H1 (cell line): ENCODE results near the gene DDX1. TPM values are rescaled to one million over a fixed set of nuclear protein-coding genes. Genes with fewer than 3 reads are reported as not detected.

Experiments
- CBX5 ChIP-seq: fragments of 300-800, 300-1000 bp; sonication (generic); IDR thresholded peaks from 2 replicates; pipeline ENCODE4 v1.7.1; 2016; ENCODE audit warnings: antibody characterized with exemption, low read length, low read depth
- CTBP2 ChIP-seq: IDR thresholded peaks from 2 replicates; pipeline ENCODE4 v1.7.0; 2011; ENCODE audit warnings: borderline replicate concordance, mild to moderate bottlenecking, moderate library complexity, mixed read lengths, low read length; ENCODE audit not compliant: insufficient read depth, insufficient read length
- MAFK ChIP-seq: IDR thresholded peaks from 2 replicates; pipeline ENCODE4 v1.6.1; 2012; ENCODE audit warnings: low read depth, mild to moderate bottlenecking, improper control_type of control experiment, low read length
- PHF8 ChIP-seq: fragments of 200-600 bp; sonication (generic); conservative IDR thresholded peaks from 2 replicates; pipeline ENCODE4 v1.7.1; 2012; ENCODE audit warnings: low read depth, mild to moderate bottlenecking, inconsistent platforms, low read length, moderate library complexity
- TBP ChIP-seq: IDR thresholded peaks from 2 replicates; pipeline ENCODE4 v1.6.1; 2011; ENCODE audit warnings: low read depth, low read length, improper control_type of control experiment
- TEAD4 ChIP-seq: IDR thresholded peaks from 2 replicates; pipeline ENCODE4 v1.6.1; 2012; ENCODE audit warnings: low read depth, low read length, inconsistent platforms, mixed read lengths
- polyA plus RNA-seq, 7 experiments: library from polyadenylated mRNA; depleted of rRNA in 3 of 7; stranded (reverse) in 5 of 7; unstranded in 2 of 7; fragments of >200 nt in 5 of 7; fragments of 200-250 nt in 2 of 7; gene quantifications; 1 replicate in 5 of 7; 2 replicates in 1 of 7; 4 replicates in 1 of 7; pipeline versions ENCODE4 v1.2.1 to v1.2.3, GENCODE V29; 2011 to 2013; ENCODE audit warnings: missing spikeins in 2 of 7, mixed read lengths in 2 of 7
- total RNA-seq: library from RNA; stranded (reverse); fragmentation: NEBNext Ultra II Directional; extraction: Animal tissue kit (Norgen Biotek cat#: 25700); gene quantifications from 2 replicates; pipeline ENCODE4 v1.2.1, GENCODE V29; 2021
- TF ChIP-seq, protein P1 (sequence below): IDR thresholded peaks from 2 replicates; pipeline ENCODE4 v1.6.1; 2011; ENCODE audit warnings: low read depth, mild to moderate bottlenecking, low read length; ENCODE audit not compliant: insufficient read depth

DDX1 gene
- total and polyA plus RNA-seq, 2 of the 8 experiments (the other 6 are each of a cell fraction or from before 2014, with no cell fraction given) = 51.1 to 161 TPM

DNA sequence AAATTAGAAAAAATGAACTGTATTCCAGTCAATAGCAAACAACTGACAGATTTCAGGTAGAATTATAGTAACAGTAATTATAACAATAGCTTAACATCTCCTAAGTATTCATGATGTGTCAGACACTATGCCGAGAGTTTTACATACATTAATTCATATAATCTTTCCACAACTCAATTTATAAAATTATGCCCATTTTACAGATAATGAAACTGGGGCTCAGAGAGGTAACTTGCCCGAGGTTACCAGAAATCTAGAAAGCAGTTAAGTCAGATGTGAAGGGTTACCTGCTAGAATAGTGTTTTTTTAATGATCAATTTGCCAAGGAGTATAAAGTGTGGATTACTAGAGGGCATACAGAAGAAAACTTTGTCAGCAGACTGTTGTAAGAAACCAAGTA lies 42.7 kb upstream of the DDX1 start (continued):
- TF ChIP-seq, protein P1, sequence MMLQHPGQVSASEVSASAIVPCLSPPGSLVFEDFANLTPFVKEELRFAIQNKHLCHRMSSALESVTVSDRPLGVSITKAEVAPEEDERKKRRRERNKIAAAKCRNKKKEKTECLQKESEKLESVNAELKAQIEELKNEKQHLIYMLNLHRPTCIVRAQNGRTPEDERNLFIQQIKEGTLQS = no peak
- no peak for TF ChIP-seq TBP
- TF ChIP-seq MAFK = no peak
- TF ChIP-seq TEAD4 = no peak
- no peak for TF ChIP-seq PHF8
- no peak for TF ChIP-seq CTBP2
- TF ChIP-seq CBX5 = no peak
